ENCODE results near the gene LTBR. TPM values are rescaled to one million over a fixed set of nuclear protein-coding genes. Genes with fewer than 3 reads are reported as not detected.
"Not testable (repeated sequence)": the region's sequence is repeated elsewhere in the genome, so short reads cannot be mapped to it uniquely, and the experiment has no call there.

LTBR gene
- total RNA-seq, 1 donor from 2014 or later, result 2.8 TPM

DNA sequence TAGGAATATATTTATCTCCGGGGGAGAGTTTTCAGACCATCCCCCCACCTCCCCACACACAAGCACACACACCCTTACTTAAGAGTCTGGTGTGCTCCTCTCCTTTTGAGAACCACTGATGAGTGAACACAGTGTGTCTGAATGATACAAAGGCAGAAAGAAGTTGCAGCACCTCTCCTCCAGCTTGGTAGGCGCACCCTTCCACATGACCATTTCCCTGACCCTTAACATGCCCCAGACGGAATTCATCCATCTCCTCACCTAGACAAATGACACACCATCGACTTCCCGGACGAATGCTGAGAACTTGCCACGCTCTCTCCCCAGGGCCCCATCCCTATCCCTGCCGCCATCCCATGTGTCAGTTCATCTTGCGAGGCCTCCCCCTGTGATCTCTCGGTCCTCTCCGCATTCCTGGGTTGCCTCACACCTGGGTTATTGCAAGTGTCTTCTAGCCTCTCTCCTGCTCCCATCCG is 46.0 kb upstream of the LTBR start:
- Mint-ChIP-seq H3K36me3 (ENCODE audit: low read depth, unreplicated experiment) (no peaks in the 10 kb centered on the region), H3K27ac (ENCODE audit: unreplicated experiment) (no peak overlapping the region), H3K4me3 (ENCODE audit: unreplicated experiment) (no peak overlapping the region), H3K27me3 (ENCODE audit: low read depth, unreplicated experiment) (no peaks in the 10 kb centered on the region), H3K9me3 (ENCODE audit: unreplicated experiment) (no peaks in the 10 kb centered on the region), H3K4me1 (ENCODE audit: low read depth, unreplicated experiment) (peaks cover 41% of the 10 kb centered on the region)
- Histone ChIP-seq H3K36me3 (ENCODE audit: insufficient read depth, low read length) (peaks cover 11% of the 10 kb centered on the region), H3K4me1 (ENCODE audit: insufficient read depth, low read length) (peaks cover 79% of the 10 kb centered on the region), H3K9ac (ENCODE audit: low read length) (peak overlapping the region; percentile 91), H3K79me2 (ENCODE audit: insufficient read depth, low read length) (peaks cover 85% of the 10 kb centered on the region), H3K27ac (ENCODE audit: low read depth, low read length) (peak overlapping the region; percentile 98), H3K27me3 (ENCODE audit: insufficient read depth, low read length) (no peaks in the 10 kb centered on the region), H4K20me1 (ENCODE audit: insufficient read depth, low read length) (peaks cover 52% of the 10 kb centered on the region), H2AFZ (ENCODE audit: low read depth, low read length) (no peak overlapping the region), H3K4me3 (ENCODE audit: insufficient read depth, low read depth, low read length) (peak overlapping the region; percentile 39), H3K4me2 (ENCODE audit: low read length) (peak overlapping the region; percentile 95), H3K9me3 (ENCODE audit: insufficient read depth, low read depth, low read length) (no peaks in the 10 kb centered on the region)
- no peak for FAIRE-seq
- DNase-seq (ENCODE audit: low read depth), result peak; percentile 61
- no peak for TF ChIP-seq EZH2 (IDR thresholded peaks at IDR 0.05; ENCODE audit: insufficient read depth, low read length)

DNA sequence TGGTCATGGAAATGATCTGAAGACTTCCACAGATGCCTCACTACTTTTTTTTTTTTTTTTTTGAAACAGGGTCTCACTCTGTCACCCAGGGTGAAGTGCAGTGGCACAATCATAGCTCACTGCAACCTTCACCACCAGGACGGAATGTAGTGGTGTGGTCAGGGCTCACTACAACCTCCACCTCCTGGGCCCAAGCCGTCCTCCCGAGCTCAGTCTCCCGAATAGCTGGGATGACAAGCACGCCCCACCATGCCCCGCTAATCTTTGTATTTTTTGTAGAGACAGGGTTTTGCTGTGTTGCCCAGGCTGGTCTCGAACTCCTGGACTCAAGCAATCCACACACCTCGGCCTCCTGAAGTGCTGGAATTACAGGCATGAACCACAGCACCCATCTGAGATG is 45.4 kb upstream of the LTBR start:
- H3K27ac ChIP-seq (ENCODE audit: low read depth, low read length), result peak overlapping the region; percentile 98
- H3K4me1 ChIP-seq (ENCODE audit: insufficient read depth, low read length), result peaks cover 74% of the 10 kb centered on the region
- H3K9ac ChIP-seq (ENCODE audit: low read length), result peak overlapping the region; percentile 98
- not testable (repeated sequence) for H3K27me3 ChIP-seq (ENCODE audit: insufficient read depth, low read length); DNase-seq (ENCODE audit: low read depth); H3K9me3 Mint-ChIP-seq (ENCODE audit: unreplicated experiment); H3K36me3 Mint-ChIP-seq (ENCODE audit: low read depth, unreplicated experiment); H3K9me3 ChIP-seq (ENCODE audit: insufficient read depth, low read depth, low read length); H3K4me3 Mint-ChIP-seq (ENCODE audit: unreplicated experiment); FAIRE-seq; H3K27ac Mint-ChIP-seq (ENCODE audit: unreplicated experiment); H3K27me3 Mint-ChIP-seq (ENCODE audit: low read depth, unreplicated experiment); H2AFZ ChIP-seq (ENCODE audit: low read depth, low read length)
- peaks cover 11% of the 10 kb centered on the region for H3K36me3 ChIP-seq (ENCODE audit: insufficient read depth, low read length)
- H3K4me2 ChIP-seq (ENCODE audit: low read length), result peak overlapping the region; percentile 95
- H3K4me1 Mint-ChIP-seq (ENCODE audit: low read depth, unreplicated experiment), result peaks cover 41% of the 10 kb centered on the region
- peak overlapping the region; percentile 95 for H3K4me3 ChIP-seq (ENCODE audit: insufficient read depth, low read depth, low read length)
- peaks cover 85% of the 10 kb centered on the region for H3K79me2 ChIP-seq (ENCODE audit: insufficient read depth, low read length)
- peaks cover 47% of the 10 kb centered on the region for H4K20me1 ChIP-seq (ENCODE audit: insufficient read depth, low read length)

DNA sequence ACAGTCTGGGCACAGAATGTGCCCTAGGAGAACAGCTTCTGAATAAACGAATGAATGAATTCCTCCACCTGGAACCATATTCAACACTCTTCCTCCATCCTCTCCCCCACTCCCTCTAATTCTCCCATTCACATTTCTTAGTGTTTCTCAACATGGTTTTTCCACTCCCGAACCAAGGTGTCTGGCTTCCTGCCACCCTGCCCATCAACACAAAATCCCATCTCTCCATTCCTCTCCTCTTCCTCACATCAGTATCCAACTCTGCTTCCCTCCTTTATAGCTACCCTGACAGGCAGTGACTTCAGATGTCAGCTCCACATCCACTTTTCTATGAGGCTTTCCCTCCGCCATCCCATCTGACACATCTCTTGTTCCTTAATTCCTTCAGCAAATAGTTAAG is 45.0 kb upstream of the LTBR start:
- no peak for TF ChIP-seq CTCF (IDR thresholded peaks at IDR 0.05; ENCODE audit: insufficient read depth, low read depth, low read length)
- no peak for TF ChIP-seq EZH2 (IDR thresholded peaks at IDR 0.05; ENCODE audit: insufficient read depth, low read length)
- H3K27ac ChIP-seq (ENCODE audit: low read depth, low read length), result peak overlapping the region; percentile 98

More for the DNA sequence above, 45.0 kb upstream of the LTBR start:
- DNase-seq (ENCODE audit: low read depth) (no peak), FAIRE-seq (no peak)
- Histone ChIP-seq H3K4me1 (ENCODE audit: insufficient read depth, low read length) (peaks cover 69% of the 10 kb centered on the region), H3K27me3 (ENCODE audit: insufficient read depth, low read length) (no peaks in the 10 kb centered on the region), H3K4me2 (ENCODE audit: low read length) (peak overlapping the region; percentile 95), H3K36me3 (ENCODE audit: insufficient read depth, low read length) (peaks cover 8% of the 10 kb centered on the region), H3K9me3 (ENCODE audit: insufficient read depth, low read depth, low read length) (no peaks in the 10 kb centered on the region), H3K79me2 (ENCODE audit: insufficient read depth, low read length) (peaks cover 82% of the 10 kb centered on the region), H4K20me1 (ENCODE audit: insufficient read depth, low read length) (peaks cover 46% of the 10 kb centered on the region), H2AFZ (ENCODE audit: low read depth, low read length) (no peak overlapping the region), H3K4me3 (ENCODE audit: insufficient read depth, low read depth, low read length) (peak overlapping the region; percentile 95), H3K9ac (ENCODE audit: low read length) (peak overlapping the region; percentile 98)
- no peak overlapping the region for H3K27ac Mint-ChIP-seq (ENCODE audit: unreplicated experiment)
- H3K9me3 Mint-ChIP-seq (ENCODE audit: unreplicated experiment), result no peaks in the 10 kb centered on the region
- H3K4me3 Mint-ChIP-seq (ENCODE audit: unreplicated experiment), result no peak overlapping the region
- no peaks in the 10 kb centered on the region for H3K27me3 Mint-ChIP-seq (ENCODE audit: low read depth, unreplicated experiment)
- H3K36me3 Mint-ChIP-seq (ENCODE audit: low read depth, unreplicated experiment), result no peaks in the 10 kb centered on the region
- H3K4me1 Mint-ChIP-seq (ENCODE audit: low read depth, unreplicated experiment), result peaks cover 40% of the 10 kb centered on the region
